Measurements from ENCODE around the gene ACER3. TPM values are rescaled to one million over a fixed set of nuclear protein-coding genes. Genes with fewer than 3 reads are reported as not detected.
"Not testable (repeated sequence)": the region's sequence is repeated elsewhere in the genome, so short reads cannot be mapped to it uniquely, and the experiment has no call there.

Gene ACER3
- total and polyA plus RNA-seq, 11 donors: 3.2 to 17.0 (median 9.8) TPM

- ATAC-seq: no peak
- H3K4me3 ChIP-seq: no peak overlapping the region
- no peak for DNase-seq
- intact Hi-C loops (cut with DNase I): no loop called here
- H3K4me1 ChIP-seq: peaks cover 0 to 21% (median 8%) of the 10 kb centered on the region in 12 donors
- no peaks in the 10 kb centered on the region for H3K9me3 ChIP-seq
- TF ChIP-seq CTCF (IDR thresholded peaks at IDR 0.05) (no peak), POLR2A (IDR thresholded peaks at IDR 0.05) (no peak)
- no peak overlapping the region for H3K27ac ChIP-seq
- 74 to 82% (median 78%) methylated on average over 2 of the region's 2 CpGs for WGBS, 4 donors
- no peaks in the 10 kb centered on the region for H3K27me3 ChIP-seq
- no peaks in the 10 kb centered on the region for H3K36me3 ChIP-seq
Observed at GRCh38 chr11:76891793-76892192, 31.1 kb downstream of the ACER3 start.

GRCh38 chr11:76892306-76892705 is 31.6 kb downstream of the ACER3 start:
- no peak overlapping the region for H3K4me3 ChIP-seq
- no peak for DNase-seq
- WGBS, 4 donors: 77 to 91% (median 87%) methylated on average over 1 of the region's 1 CpG
- no peak for TF ChIP-seq CTCF (IDR thresholded peaks at IDR 0.05)
- peaks cover 0 to 21% (median 8%) of the 10 kb centered on the region in 12 donors for H3K4me1 ChIP-seq
- ATAC-seq: no peak
- intact Hi-C loops (cut with DNase I): no loop called here
- H3K9me3 ChIP-seq: no peaks in the 10 kb centered on the region
- H3K27me3 ChIP-seq: no peaks in the 10 kb centered on the region
- H3K36me3 ChIP-seq: no peaks in the 10 kb centered on the region
- no peak overlapping the region for H3K27ac ChIP-seq

GRCh38 chr11:76897233-76897632 is 36.5 kb downstream of the ACER3 start:
- WGBS, 4 donors: 93 to 98% (median 94%) methylated on average over 2 of the region's 2 CpGs
- Histone ChIP-seq H3K4me3 (no peak overlapping the region), H3K36me3 (no peaks in the 10 kb centered on the region), H3K27me3 (no peaks in the 10 kb centered on the region), H3K9me3 (no peaks in the 10 kb centered on the region), H3K27ac (no peak overlapping the region), H3K4me1 (peaks cover 0 to 7% (median 0%) of the 10 kb centered on the region in 12 donors)
- intact Hi-C loops (cut with DNase I): no loop called here
- DNase-seq: no peak
- ATAC-seq: no peak
- TF ChIP-seq POLR2A (IDR thresholded peaks at IDR 0.05) (no peak), CTCF (IDR thresholded peaks at IDR 0.05) (no peak)

GRCh38 chr11:76901144-76901543 is 40.4 kb downstream of the ACER3 start:
- intact Hi-C loops (cut with DNase I): no loop called here
- H3K27ac ChIP-seq: no peak overlapping the region
- ATAC-seq (no peak), DNase-seq (no peak)
- 88 to 98% (median 95%) methylated on average over 3 of the region's 3 CpGs for WGBS, 4 donors
- no peak for TF ChIP-seq POLR2A (IDR thresholded peaks at IDR 0.05)
- no peaks in the 10 kb centered on the region for H3K36me3 ChIP-seq
- no peaks in the 10 kb centered on the region for H3K27me3 ChIP-seq
- no peaks in the 10 kb centered on the region for H3K4me1 ChIP-seq
- H3K9me3 ChIP-seq: peaks cover 0 to 4% (median 0%) of the 10 kb centered on the region in 12 donors
- H3K4me3 ChIP-seq: no peak overlapping the region

- H3K4me1 ChIP-seq; H3K9me3 ChIP-seq; intact Hi-C loops (cut with DNase I); ATAC-seq; H3K27ac ChIP-seq; H3K27me3 ChIP-seq; DNase-seq; H3K36me3 ChIP-seq; H3K4me3 ChIP-seq: not testable (repeated sequence)
- WGBS, 4 donors: 92 to 95% (median 94%) methylated on average over 6 of the region's 6 CpGs
Observed at GRCh38 chr11:76901622-76902021, 40.9 kb downstream of the ACER3 start.

Measured in heart left ventricle (tissue), 16 donors.